ENCODE results near the gene RPL7L1. TPM values are rescaled to one million over a fixed set of nuclear protein-coding genes. Genes with fewer than 3 reads are reported as not detected.

The RPL7L1 gene
- total and polyA plus RNA-seq, 2 of the 13 experiments (the other 11 are each of a cell fraction or from before 2014, with no cell fraction given), result 51.6 to 179 TPM

DNA sequence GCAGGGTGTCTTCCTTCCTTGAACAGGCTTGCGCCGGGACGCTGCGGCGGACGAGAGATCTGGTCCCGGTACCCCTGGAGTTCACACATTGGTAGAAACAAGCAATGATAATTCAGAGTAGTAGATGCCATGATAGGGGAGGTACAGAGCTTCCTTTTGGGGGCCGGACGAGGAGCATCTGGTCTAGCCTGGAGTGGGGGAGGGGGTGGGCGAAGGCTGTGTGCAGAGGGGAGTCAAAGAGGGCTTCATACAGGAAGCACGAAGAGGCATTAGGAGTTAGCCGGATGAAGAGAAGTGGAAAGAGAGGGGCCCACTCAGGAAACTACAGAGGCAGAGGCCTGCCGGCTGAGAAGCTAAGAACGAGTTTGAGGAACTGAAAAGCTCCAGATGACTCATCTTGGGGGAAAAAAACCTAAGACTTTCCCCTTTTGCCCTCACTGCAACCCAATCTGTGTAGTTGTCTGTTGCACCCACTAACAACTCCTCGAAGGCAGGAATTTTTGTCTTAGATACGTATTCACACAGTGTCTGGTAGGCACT lies 50.5 kb downstream of the RPL7L1 start (continued):
- TF ChIP-seq ZNF850 (CRISPR knock-in tag; conservative IDR thresholded peaks at IDR 0.05), result 0 out of 2 replicates have a peak, but pooled peaks have one; percentile 9
- no peak for TF ChIP-seq JUND (CRISPR knock-in tag; IDR thresholded peaks at IDR 0.05)
- TF ChIP-seq LCORL (IDR thresholded peaks at IDR 0.05), result no peak
- peak; percentile 6; the same call in 1 of the 2 replicates for TF ChIP-seq LCORL (CRISPR knock-in tag; IDR thresholded peaks at IDR 0.05)
- TF ChIP-seq HOXA7 (CRISPR knock-in tag; IDR thresholded peaks at IDR 0.05), result no peak
- no peak for TF ChIP-seq KAT8 (CRISPR knock-in tag; IDR thresholded peaks at IDR 0.05)
- TF ChIP-seq KAT2B (IDR thresholded peaks at IDR 0.05; ENCODE audit: borderline replicate concordance, low read depth, low read length), result no peak
- TF ChIP-seq RBAK (CRISPR knock-in tag; IDR thresholded peaks at IDR 0.05), result no peak
- no peak for TF ChIP-seq NBN (conservative IDR thresholded peaks at IDR 0.05)
- TF ChIP-seq, protein P1, sequence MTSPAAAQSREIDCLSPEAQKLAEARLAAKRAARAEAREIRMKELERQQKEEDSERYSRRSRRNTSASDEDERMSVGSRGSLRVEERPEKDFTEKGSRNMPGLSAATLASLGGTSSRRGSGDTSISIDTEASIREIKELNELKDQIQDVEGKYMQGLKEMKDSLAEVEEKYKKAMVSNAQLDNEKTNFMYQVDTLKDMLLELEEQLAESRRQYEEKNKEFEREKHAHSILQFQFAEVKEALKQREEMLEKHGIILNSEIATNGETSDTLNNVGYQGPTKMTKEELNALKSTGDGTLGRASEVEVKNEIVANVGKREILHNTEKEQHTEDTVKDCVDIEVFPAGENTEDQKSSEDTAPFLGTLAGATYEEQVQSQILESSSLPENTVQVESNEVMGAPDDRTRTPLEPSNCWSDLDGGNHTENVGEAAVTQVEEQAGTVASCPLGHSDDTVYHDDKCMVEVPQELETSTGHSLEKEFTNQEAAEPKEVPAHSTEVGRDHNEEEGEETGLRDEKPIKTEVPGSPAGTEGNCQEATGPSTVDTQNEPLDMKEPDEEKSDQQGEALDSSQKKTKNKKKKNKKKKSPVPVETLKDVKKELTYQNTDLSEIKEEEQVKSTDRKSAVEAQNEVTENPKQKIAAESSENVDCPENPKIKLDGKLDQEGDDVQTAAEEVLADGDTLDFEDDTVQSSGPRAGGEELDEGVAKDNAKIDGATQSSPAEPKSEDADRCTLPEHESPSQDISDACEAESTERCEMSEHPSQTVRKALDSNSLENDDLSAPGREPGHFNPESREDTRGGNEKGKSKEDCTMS (CRISPR knock-in tag; conservative IDR thresholded peaks at IDR 0.05), result no peak
- TF ChIP-seq ETV6 (CRISPR knock-in tag; conservative IDR thresholded peaks at IDR 0.05), result no peak
- no peak for TF ChIP-seq HNF4A (CRISPR knock-in tag; IDR thresholded peaks at IDR 0.05)
- no peak for TF ChIP-seq XRCC5 (optimal IDR thresholded peaks at IDR 0.05; ENCODE audit: low read length)
- no peak for TF ChIP-seq SMYD3 (CRISPR knock-in tag; IDR thresholded peaks at IDR 0.05)
- no peak for TF ChIP-seq ZNF124 (CRISPR knock-in tag; IDR thresholded peaks at IDR 0.05)
- TF ChIP-seq, protein P2, sequence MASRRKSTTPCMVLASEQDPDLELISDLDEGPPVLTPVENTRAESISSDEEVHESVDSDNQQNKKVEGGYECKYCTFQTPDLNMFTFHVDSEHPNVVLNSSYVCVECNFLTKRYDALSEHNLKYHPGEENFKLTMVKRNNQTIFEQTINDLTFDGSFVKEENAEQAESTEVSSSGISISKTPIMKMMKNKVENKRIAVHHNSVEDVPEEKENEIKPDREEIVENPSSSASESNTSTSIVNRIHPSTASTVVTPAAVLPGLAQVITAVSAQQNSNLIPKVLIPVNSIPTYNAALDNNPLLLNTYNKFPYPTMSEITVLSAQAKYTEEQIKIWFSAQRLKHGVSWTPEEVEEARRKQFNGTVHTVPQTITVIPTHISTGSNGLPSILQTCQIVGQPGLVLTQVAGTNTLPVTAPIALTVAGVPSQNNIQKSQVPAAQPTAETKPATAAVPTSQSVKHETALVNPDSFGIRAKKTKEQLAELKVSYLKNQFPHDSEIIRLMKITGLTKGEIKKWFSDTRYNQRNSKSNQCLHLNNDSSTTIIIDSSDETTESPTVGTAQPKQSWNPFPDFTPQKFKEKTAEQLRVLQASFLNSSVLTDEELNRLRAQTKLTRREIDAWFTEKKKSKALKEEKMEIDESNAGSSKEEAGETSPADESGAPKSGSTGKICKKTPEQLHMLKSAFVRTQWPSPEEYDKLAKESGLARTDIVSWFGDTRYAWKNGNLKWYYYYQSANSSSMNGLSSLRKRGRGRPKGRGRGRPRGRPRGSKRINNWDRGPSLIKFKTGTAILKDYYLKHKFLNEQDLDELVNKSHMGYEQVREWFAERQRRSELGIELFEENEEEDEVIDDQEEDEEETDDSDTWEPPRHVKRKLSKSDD (CRISPR knock-in tag; IDR thresholded peaks at IDR 0.05; ENCODE audit: low read depth), result no peak
- no peak for TF ChIP-seq MTF1 (CRISPR knock-in tag; IDR thresholded peaks at IDR 0.05)
- TF ChIP-seq NR2F6 (IDR thresholded peaks at IDR 0.05), result peak; percentile 10; the same call in 1 of the 2 replicates
- no peak for TF ChIP-seq NR2F6 (CRISPR knock-in tag; IDR thresholded peaks at IDR 0.05)
- no peak for TF ChIP-seq SNRNP70 (IDR thresholded peaks at IDR 0.05; ENCODE audit: low read depth, low read length)
- TF ChIP-seq ARNT2 (CRISPR knock-in tag; IDR thresholded peaks at IDR 0.05; ENCODE audit: low read depth), result no peak
- 0 out of 2 replicates have a peak, but pooled peaks have one; percentile 22 for TF ChIP-seq SMAD9 (CRISPR knock-in tag; IDR thresholded peaks at IDR 0.05)
- peak; percentile 57 for TF ChIP-seq FOSL2 (CRISPR knock-in tag; IDR thresholded peaks at IDR 0.05)
- no peak for TF ChIP-seq ZNF557 (CRISPR knock-in tag; IDR thresholded peaks at IDR 0.05)
- TF ChIP-seq ZNF788 (CRISPR knock-in tag; IDR thresholded peaks at IDR 0.05; ENCODE audit: borderline replicate concordance), result no peak
- no peak for TF ChIP-seq ZNF260 (CRISPR knock-in tag; IDR thresholded peaks at IDR 0.05; ENCODE audit: borderline replicate concordance, low read depth)
- no peak for TF ChIP-seq SAP130 (CRISPR knock-in tag; IDR thresholded peaks at IDR 0.05; ENCODE audit: low read depth)
